SU-DHL-6 (cell line): ENCODE measurements around the gene SBSN.

Source experiments
- H2AFZ ChIP-seq: fragments of 200-600 bp; sonication (generic); 2 replicates; pipeline ENCODE4 v1.6.1; 2014; ENCODE audit warnings: low read depth, mild to moderate bottlenecking, moderate library complexity, mixed read lengths, antibody characterized with exemption, low read length; ENCODE audit not compliant: severe bottlenecking
- H3F3A ChIP-seq: fragments of 200-600 bp; shearing (Covaris generic); 2 replicates; pipeline ENCODE4 v1.6.0; 2016; ENCODE audit warnings: antibody characterized with exemption, mild to moderate bottlenecking; ENCODE audit not compliant: insufficient read depth
- H3K27ac ChIP-seq: fragments of 200-600 bp; sonication (generic); 2 replicates; pipeline ENCODE4 v1.5.1; 2016; ENCODE audit warnings: low read depth, mild to moderate bottlenecking, low read length, moderate library complexity, mixed read lengths
- H3K27me3 ChIP-seq: fragments of 200-600 bp; sonication (generic), shearing (Covaris generic); 2 replicates; pipeline ENCODE4 v1.6.0; 2014; ENCODE audit warnings: mild to moderate bottlenecking, low read length
- H3K36me3 ChIP-seq: fragments of 200-600 bp; sonication (generic); 2 replicates; pipeline ENCODE4 v1.6.1; 2014; ENCODE audit warnings: mild to moderate bottlenecking, low read length, mixed read lengths
- H3K4me2 ChIP-seq: fragments of 300-600, 200-600 bp; shearing (Covaris generic), sonication (generic); 2 replicates; pipeline ENCODE4 v1.6.0; 2014; ENCODE audit warnings: low read length, low read depth, mild to moderate bottlenecking; ENCODE audit not compliant: poor library complexity, severe bottlenecking
- H3K4me3 ChIP-seq: fragments of 200-600 bp; sonication (generic); 2 replicates; pipeline ENCODE4 v1.5.1; 2014; ENCODE audit warnings: antibody characterized with exemption, low read length, mild to moderate bottlenecking, mixed read lengths; ENCODE audit not compliant: insufficient read depth, poor library complexity, severe bottlenecking
- H3K79me2 ChIP-seq: fragments of 200-600 bp; sonication (generic); 2 replicates; pipeline ENCODE4 v1.6.1; 2014; ENCODE audit warnings: mild to moderate bottlenecking, low read length, moderate library complexity; ENCODE audit not compliant: insufficient read depth
- H3K9ac ChIP-seq: fragments of 200-600 bp; sonication (generic); 2 replicates; pipeline ENCODE4 v1.7.0; 2014; ENCODE audit warnings: mild to moderate bottlenecking, low read length
- H3K9me2 ChIP-seq: fragments of 200-600 bp; sonication (generic); replicated peaks from 2 replicates; pipeline ENCODE4 v1.6.1; 2014; ENCODE audit warnings: low read length; ENCODE audit not compliant: insufficient read depth
- H3K9me3 ChIP-seq: fragments of 200-600 bp; sonication (generic); 2 replicates; pipeline ENCODE4 v1.6.1; 2014; ENCODE audit warnings: low read length, mixed read lengths; ENCODE audit not compliant: insufficient read depth
- H4K20me1 ChIP-seq: fragments of 200-600 bp; sonication (generic); 2 replicates; pipeline ENCODE4 v1.6.1; 2014; ENCODE audit warnings: low read depth, mild to moderate bottlenecking, antibody characterized with exemption, low read length, moderate library complexity, mixed read lengths
- CTCF ChIP-seq: fragments of 200-600 bp; sonication (generic); IDR thresholded peaks from one replicate; pipeline ENCODE4 v1.5.1; 2017; ENCODE audit warnings: antibody characterized with exemption, mild to moderate bottlenecking, low read length, moderate library complexity; ENCODE audit not compliant: insufficient read depth, poor library complexity, severe bottlenecking
- EZH2phosphoT487 ChIP-seq: fragments of 200-600 bp; sonication (generic), shearing (Covaris generic); conservative IDR thresholded peaks from 2 replicates; pipeline ENCODE4 v1.6.1; 2018; ENCODE audit warnings: mild to moderate bottlenecking, antibody characterized with exemption, low read length, moderate library complexity, mixed read lengths

The SBSN gene

GRCh38 chr19:35534803-35535480, 6.8 kb upstream of the SBSN start:
- Histone ChIP-seq H3K36me3 (no peaks in the 10 kb centered on the region), H3K9ac (no peak overlapping the region), H3K27ac (no peak overlapping the region), H2AFZ (no peak overlapping the region), H3K27me3 (no peaks in the 10 kb centered on the region), H4K20me1 (no peaks in the 10 kb centered on the region), H3K9me2 (no peaks in the 10 kb centered on the region), H3K4me3 (no peak overlapping the region), H3K9me3 (no peaks in the 10 kb centered on the region), H3K79me2 (no peaks in the 10 kb centered on the region), H3F3A (no peaks in the 10 kb centered on the region), H3K4me2 (no peak overlapping the region)
- TF ChIP-seq EZH2phosphoT487 (no peak), CTCF (no peak)

GRCh38 chr19:35533822-35534392, 5.8 kb upstream of the SBSN start:
- no peaks in the 10 kb centered on the region for H3K36me3 ChIP-seq
- no peaks in the 10 kb centered on the region for H4K20me1 ChIP-seq
- H3K9me3 ChIP-seq: no peaks in the 10 kb centered on the region
- no peak overlapping the region for H3K4me3 ChIP-seq
- H3K27me3 ChIP-seq: no peaks in the 10 kb centered on the region
- H2AFZ ChIP-seq: no peak overlapping the region
- no peak overlapping the region for H3K4me2 ChIP-seq
- no peak overlapping the region for H3K27ac ChIP-seq
- no peak overlapping the region for H3K9ac ChIP-seq
- H3K79me2 ChIP-seq: no peaks in the 10 kb centered on the region
- no peaks in the 10 kb centered on the region for H3F3A ChIP-seq
- TF ChIP-seq CTCF (no peak), EZH2phosphoT487 (no peak)
- no peaks in the 10 kb centered on the region for H3K9me2 ChIP-seq

DNA sequence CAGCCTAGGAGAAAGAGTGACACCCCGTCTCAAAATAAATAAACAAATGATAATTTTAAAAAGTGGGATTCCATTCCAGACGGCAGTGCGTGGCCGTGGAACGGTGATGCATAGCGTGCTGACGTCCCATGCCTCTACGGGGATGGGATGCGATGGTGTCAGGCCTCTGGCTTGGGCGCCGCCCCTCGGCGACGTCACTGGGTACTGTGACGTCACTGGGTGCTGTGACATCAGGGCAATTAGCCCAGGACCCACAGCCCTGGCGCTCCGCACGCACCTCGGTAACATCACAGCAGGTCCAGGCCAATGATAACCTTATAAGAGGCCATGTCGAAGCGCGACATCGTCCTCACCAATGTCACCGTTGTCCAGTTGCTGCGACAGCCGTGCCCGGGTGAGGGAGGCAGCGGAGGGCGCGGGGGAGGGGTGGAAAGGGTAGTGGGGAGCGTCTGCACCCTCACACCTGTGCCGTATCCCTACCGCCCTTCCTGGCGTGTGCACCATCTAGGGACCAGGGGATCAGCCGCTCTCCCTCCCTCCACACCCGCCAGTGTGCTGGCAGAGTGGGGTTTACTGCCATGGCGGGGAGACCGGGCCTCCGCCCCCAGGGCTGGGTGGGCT, 5.2 kb upstream of the SBSN start, which contains the start of gene GAPDHS:
GAPDHS (plus strand) TSS at position 256 of the 621 bp plus-strand sequence; CDS start at position 328, 72 bp downstream.
- no peaks in the 10 kb centered on the region for H3K9me2 ChIP-seq
- no peaks in the 10 kb centered on the region for H3K36me3 ChIP-seq
- H3K27ac ChIP-seq: no peak within 1 kb of the TSS
- no peak within 1 kb of the TSS for H2AFZ ChIP-seq
- H3K9me3 ChIP-seq: no peaks in the 10 kb centered on the region
- no peaks in the 10 kb centered on the region for H3F3A ChIP-seq
- no peak within 1 kb of the TSS for H3K9ac ChIP-seq
- H3K79me2 ChIP-seq: no peaks in the 10 kb centered on the region
- no peaks in the 10 kb centered on the region for H3K27me3 ChIP-seq
- no peaks in the 10 kb centered on the region for H4K20me1 ChIP-seq
- H3K4me3 ChIP-seq: no peak within 1 kb of the TSS
- TF ChIP-seq EZH2phosphoT487 (no peak), CTCF (no peak)
- no peak within 1 kb of the TSS for H3K4me2 ChIP-seq
